ENCODE data around the gene CDH23. TPM values are rescaled to one million over a fixed set of nuclear protein-coding genes. Genes with fewer than 3 reads are reported as not detected.

Gene CDH23
- total and polyA plus RNA-seq, 10 donors, result 2.0 to 19.9 (median 11.0) TPM

DNA sequence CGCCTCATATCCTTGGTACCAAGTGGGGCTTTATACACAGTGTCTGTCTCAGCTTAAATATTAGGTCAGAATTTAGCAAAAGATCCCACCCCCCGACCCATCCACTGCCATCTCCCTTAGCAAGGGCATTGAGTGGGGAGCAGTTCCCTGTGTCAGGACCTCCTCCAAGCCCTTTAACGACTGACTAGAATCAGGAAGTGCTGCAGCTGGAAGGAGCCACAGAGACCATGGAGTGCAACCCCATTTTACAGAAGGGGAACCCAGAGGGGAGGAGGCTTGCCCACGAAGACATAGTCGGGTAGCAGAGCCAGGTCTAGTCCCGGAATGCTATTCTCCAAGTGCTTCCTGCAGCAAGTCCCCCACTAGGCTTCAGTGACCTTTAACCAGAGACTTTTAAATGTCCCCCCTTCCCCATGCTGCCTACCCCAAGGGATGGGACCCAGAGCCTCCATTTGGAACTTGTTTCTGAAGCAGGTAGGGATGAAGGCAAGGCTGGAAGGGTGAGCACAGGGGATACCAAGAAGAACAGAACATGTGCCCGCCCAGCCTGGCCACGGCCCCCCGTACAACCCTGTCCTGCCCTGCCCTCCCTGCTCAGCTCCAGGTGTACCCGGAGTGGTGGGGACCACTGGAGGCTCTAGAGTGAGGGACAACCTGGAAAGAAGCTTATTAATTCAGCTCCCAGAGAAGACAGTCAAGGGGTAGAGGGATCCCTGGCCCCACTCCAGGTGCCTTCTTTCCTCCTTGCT, 281.5 kb downstream of the CDH23 start:
- peaks cover 0 to 10% (median 0%) of the 10 kb centered on the region in 6 donors for H3K4me1 ChIP-seq
- H3K36me3 ChIP-seq, result no peaks in the 10 kb centered on the region
- TF ChIP-seq POLR2A (IDR thresholded peaks at IDR 0.05), result no peak
- TF ChIP-seq, protein P1, sequence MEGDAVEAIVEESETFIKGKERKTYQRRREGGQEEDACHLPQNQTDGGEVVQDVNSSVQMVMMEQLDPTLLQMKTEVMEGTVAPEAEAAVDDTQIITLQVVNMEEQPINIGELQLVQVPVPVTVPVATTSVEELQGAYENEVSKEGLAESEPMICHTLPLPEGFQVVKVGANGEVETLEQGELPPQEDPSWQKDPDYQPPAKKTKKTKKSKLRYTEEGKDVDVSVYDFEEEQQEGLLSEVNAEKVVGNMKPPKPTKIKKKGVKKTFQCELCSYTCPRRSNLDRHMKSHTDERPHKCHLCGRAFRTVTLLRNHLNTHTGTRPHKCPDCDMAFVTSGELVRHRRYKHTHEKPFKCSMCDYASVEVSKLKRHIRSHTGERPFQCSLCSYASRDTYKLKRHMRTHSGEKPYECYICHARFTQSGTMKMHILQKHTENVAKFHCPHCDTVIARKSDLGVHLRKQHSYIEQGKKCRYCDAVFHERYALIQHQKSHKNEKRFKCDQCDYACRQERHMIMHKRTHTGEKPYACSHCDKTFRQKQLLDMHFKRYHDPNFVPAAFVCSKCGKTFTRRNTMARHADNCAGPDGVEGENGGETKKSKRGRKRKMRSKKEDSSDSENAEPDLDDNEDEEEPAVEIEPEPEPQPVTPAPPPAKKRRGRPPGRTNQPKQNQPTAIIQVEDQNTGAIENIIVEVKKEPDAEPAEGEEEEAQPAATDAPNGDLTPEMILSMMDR (IDR thresholded peaks at IDR 0.05 in 8 of 11, conservative IDR thresholded peaks at IDR 0.05 in 3 of 11), result no peak
- no peak overlapping the region for H3K4me3 ChIP-seq
- 71 to 78% (median 77%) methylated on average over 9 to 10 of the region's 10 CpGs for WGBS, 5 donors
- no peaks in the 10 kb centered on the region for H3K9me3 ChIP-seq
- DNase-seq, result no peak
- no peaks in the 10 kb centered on the region for H3K27me3 ChIP-seq (replicated peaks in 1 of 7)
- intact Hi-C loops (cut with DNase I; ENCODE audit: low total_unique reads), result no loop called here
- H3K27ac ChIP-seq, result no peak overlapping the region

DNA sequence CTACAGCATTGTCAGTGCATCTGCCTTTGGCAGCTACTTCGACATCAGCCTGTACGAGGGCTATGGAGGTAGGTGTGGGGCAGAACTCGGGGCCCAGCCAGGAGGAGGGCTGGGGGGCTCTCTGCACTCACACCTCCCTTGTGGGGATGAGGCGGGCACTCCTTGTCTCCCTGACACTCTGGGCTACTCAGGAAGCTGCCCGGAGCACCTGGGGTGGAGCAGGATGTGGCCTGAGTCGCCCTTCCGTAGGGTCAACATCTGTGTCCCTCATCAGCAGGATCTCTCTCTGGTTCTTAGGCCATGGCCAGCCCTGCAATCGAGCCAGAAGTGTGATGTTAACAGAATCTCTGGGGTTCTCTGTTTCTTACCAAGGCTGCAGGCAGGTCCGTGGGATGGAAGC, 282.7 kb downstream of the CDH23 start:
- Histone ChIP-seq H3K9me3 (no peaks in the 10 kb centered on the region), H3K27ac (no peak overlapping the region), H3K4me3 (no peak overlapping the region), H3K36me3 (no peaks in the 10 kb centered on the region), H3K4me1 (peaks cover 0 to 13% (median 2%) of the 10 kb centered on the region in 6 donors), H3K27me3 (replicated peaks in 1 of 7) (no peaks in the 10 kb centered on the region)
- intact Hi-C loops (cut with DNase I; ENCODE audit: low total_unique reads), result no loop called here
- DNase-seq, result no peak
- 68 to 85% (median 71%) methylated on average over 8 to 9 of the region's 9 CpGs for WGBS, 5 donors
- peak in 1 of 3 donors; percentile 43 for TF ChIP-seq POLR2AphosphoS5 (IDR thresholded peaks at IDR 0.05)
- TF ChIP-seq, protein P1 (IDR thresholded peaks at IDR 0.05 in 8 of 11, conservative IDR thresholded peaks at IDR 0.05 in 3 of 11), result no peak
- TF ChIP-seq POLR2A (IDR thresholded peaks at IDR 0.05), result no peak

DNA sequence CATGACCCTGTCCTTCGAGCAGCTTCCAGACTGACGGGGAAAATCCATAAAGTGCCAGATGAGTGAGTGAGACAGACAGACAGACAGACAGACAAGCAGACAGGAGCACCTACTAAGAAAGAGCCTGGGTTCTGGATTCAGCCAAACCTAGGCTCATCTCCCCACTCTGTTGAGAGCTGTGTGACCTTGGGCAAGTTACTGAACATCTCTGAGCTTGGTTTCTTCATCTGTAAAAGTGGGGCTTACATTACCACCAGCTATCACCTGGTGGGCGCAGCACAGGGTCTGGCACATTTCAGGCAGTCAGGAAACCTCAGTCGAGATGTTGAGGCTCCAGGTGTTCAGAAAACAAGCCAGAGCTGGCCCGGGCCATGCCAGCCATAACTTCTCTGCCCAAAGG, 285.3 kb downstream of the CDH23 start:
- Histone ChIP-seq H3K9me3 (no peaks in the 10 kb centered on the region), H3K36me3 (no peaks in the 10 kb centered on the region), H3K27ac (no peak overlapping the region), H3K27me3 (replicated peaks in 1 of 7) (no peaks in the 10 kb centered on the region), H3K4me1 (peaks cover 0 to 16% (median 2%) of the 10 kb centered on the region in 6 donors), H3K4me3 (no peak overlapping the region)
- TF ChIP-seq, protein P1 (IDR thresholded peaks at IDR 0.05 in 8 of 11, conservative IDR thresholded peaks at IDR 0.05 in 3 of 11), result no peak
- TF ChIP-seq POLR2AphosphoS5 (IDR thresholded peaks at IDR 0.05) (no peak), POLR2A (IDR thresholded peaks at IDR 0.05) (no peak)
- 89 to 97% (median 92%) methylated on average over 5 of the region's 5 CpGs for WGBS, 5 donors
- DNase-seq, result no peak
- intact Hi-C loops (cut with DNase I; ENCODE audit: low total_unique reads), result no loop called here

DNA sequence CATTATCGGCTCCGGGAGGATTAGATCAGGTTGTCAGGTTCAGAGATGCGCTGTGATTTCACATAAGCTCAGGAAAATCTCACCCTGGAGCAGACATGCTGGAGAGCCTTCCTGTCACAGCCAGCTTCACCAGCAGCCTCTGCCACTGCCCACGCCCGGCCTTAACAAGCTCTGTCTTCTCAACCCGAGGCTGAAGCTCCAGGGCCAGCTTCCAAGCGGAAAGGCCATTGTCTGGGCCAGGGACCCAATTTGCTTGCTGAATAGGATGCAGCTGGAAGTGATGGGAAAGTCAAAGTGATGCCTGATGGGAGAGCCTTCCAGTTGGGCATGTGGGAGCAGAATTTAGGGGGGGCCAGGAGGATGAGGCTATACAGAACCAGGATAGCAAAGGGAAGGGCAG, 286.6 kb downstream of the CDH23 start:
- DNase-seq, result no peak
- H3K27me3 ChIP-seq (replicated peaks in 1 of 7), result no peaks in the 10 kb centered on the region
- H3K27ac ChIP-seq, result no peak overlapping the region
- intact Hi-C loops (cut with DNase I; ENCODE audit: low total_unique reads), result no loop called here
- peaks cover 0 to 16% (median 2%) of the 10 kb centered on the region in 6 donors for H3K4me1 ChIP-seq
- no peak for TF ChIP-seq POLR2A (IDR thresholded peaks at IDR 0.05)
- no peak for TF ChIP-seq POLR2AphosphoS5 (IDR thresholded peaks at IDR 0.05)
- TF ChIP-seq, protein P1 (IDR thresholded peaks at IDR 0.05 in 8 of 11, conservative IDR thresholded peaks at IDR 0.05 in 3 of 11), result no peak
- peaks cover 0 to 3% (median 0%) of the 10 kb centered on the region in 8 donors for H3K9me3 ChIP-seq
- no peaks in the 10 kb centered on the region for H3K36me3 ChIP-seq
- WGBS, 5 donors, result 86 to 92% (median 89%) methylated on average over 7 of the region's 7 CpGs
- no peak overlapping the region for H3K4me3 ChIP-seq
